Cardiac muscle cell (in vitro differentiated cells and primary cell): ENCODE data around the gene TPBGL. TPM values are rescaled to one million over a fixed set of nuclear protein-coding genes. Genes with fewer than 3 reads are reported as not detected.

ENCODE experiments used
- DNase-seq, 2 donors: peaks; one replicate each; pipeline versions ENCODE4 v3.0.0 to v3.0.0-alpha.2; 2010 to 2017; ENCODE audit warnings: low read depth in 1 of 2, low spot score in 1 of 2
- H3K27ac ChIP-seq: fragments of 200-600 bp; sonication (generic); 2 replicates; pipeline ENCODE4 v1.5.1; 2016
- H3K27me3 ChIP-seq: fragments of 200-600 bp; sonication (generic); 2 replicates; pipeline ENCODE4 v1.6.0; 2016; ENCODE audit warnings: control low read depth
- H3K36me3 ChIP-seq: fragments of 200-600 bp; sonication (generic); 2 replicates; pipeline ENCODE4 v1.5.1; 2016; ENCODE audit warnings: control low read depth
- H3K4me1 ChIP-seq: fragments of 200-600 bp; sonication (generic); 2 replicates; pipeline ENCODE4 v1.8.1; 2017; ENCODE audit warnings: low read depth, mild to moderate bottlenecking, mixed run types
- H3K4me3 ChIP-seq: fragments of 200-600 bp; sonication (generic); 2 replicates; pipeline ENCODE4 v1.5.1; 2016; ENCODE audit warnings: mild to moderate bottlenecking
- H3K9me3 ChIP-seq: fragments of 200-600 bp; sonication (generic); 2 replicates; pipeline ENCODE4 v1.5.1; 2017; ENCODE audit warnings: low read depth, mild to moderate bottlenecking, control low read depth
- polyA plus RNA-seq: library from polyadenylated mRNA; unstranded; fragments of >200 nt; fragmentation: Nextera tagmentation; extraction: Ambion mirVana; gene quantifications from 2 replicates; pipeline ENCODE4 v1.2.1, GENCODE V29; 2016
- total RNA-seq: library from RNA; depleted of rRNA; stranded (reverse); fragments of >200 nt; gene quantifications from 2 replicates; pipeline ENCODE4 v1.2.3, GENCODE V29; 2016
- TF ChIP-seq, protein P1 (sequence below): IDR thresholded peaks from 2 replicates; pipeline ENCODE4 v1.5.1; 2012; ENCODE audit warnings: low read depth, mild to moderate bottlenecking, low read length

The TPBGL gene
- total and polyA plus RNA-seq, 2 experiments from 2014 or later: 0.21 to 0.56 TPM

DNA sequence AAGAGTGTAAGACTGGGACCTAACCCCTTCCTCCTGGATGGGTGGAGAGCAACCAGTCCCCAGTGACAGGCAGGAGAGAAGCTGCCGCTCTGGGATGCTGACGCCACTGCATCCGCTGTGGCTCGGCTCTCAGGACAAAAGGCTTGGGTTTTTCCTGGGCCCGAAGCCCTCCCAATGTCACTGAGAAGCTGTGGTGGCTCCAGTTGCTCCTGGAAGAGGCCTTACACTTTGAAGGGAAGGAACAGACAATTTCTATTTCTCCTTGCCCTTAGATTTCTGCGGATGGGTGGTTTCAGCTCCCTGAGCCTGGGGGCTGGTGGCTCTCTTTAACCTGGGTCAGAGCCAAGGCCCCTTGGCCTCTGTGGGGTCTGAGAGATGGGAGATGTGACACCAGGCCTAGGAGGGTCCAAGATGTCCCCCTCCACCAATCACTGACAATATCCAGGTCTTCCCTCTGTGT is 21.4 kb downstream of the TPBGL start:
- Histone ChIP-seq H3K27me3 (no peaks in the 10 kb centered on the region), H3K9me3 (no peaks in the 10 kb centered on the region), H3K36me3 (no peaks in the 10 kb centered on the region), H3K27ac (no peak overlapping the region), H3K4me1 (no peaks in the 10 kb centered on the region), H3K4me3 (no peak overlapping the region)
- DNase-seq: no peak
- TF ChIP-seq, protein P1, sequence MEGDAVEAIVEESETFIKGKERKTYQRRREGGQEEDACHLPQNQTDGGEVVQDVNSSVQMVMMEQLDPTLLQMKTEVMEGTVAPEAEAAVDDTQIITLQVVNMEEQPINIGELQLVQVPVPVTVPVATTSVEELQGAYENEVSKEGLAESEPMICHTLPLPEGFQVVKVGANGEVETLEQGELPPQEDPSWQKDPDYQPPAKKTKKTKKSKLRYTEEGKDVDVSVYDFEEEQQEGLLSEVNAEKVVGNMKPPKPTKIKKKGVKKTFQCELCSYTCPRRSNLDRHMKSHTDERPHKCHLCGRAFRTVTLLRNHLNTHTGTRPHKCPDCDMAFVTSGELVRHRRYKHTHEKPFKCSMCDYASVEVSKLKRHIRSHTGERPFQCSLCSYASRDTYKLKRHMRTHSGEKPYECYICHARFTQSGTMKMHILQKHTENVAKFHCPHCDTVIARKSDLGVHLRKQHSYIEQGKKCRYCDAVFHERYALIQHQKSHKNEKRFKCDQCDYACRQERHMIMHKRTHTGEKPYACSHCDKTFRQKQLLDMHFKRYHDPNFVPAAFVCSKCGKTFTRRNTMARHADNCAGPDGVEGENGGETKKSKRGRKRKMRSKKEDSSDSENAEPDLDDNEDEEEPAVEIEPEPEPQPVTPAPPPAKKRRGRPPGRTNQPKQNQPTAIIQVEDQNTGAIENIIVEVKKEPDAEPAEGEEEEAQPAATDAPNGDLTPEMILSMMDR: no peak

DNA sequence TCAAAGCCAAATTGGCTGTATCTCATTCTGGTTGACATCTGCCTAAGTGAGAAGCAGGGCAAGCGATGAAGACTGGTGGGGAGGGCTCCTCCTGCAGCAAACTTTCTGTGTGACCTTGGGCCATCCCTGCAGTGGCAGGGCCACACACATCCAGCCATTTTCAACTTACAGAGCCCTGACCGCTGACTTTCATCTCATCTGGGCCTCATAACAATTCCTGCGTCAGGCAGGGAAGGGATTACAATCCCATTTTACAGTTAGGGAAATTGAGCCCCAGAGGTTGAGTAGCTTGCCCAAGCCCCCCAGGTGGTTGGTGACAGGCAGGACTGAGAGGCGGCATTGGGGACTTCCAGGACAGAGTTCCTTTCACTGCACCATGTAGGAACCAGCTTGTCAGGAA is 21.9 kb downstream of the TPBGL start:
- DNase-seq: no peak
- H3K36me3 ChIP-seq: no peaks in the 10 kb centered on the region
- no peak overlapping the region for H3K27ac ChIP-seq
- TF ChIP-seq, protein P1: no peak
- no peaks in the 10 kb centered on the region for H3K9me3 ChIP-seq
- no peak overlapping the region for H3K4me3 ChIP-seq
- no peaks in the 10 kb centered on the region for H3K4me1 ChIP-seq
- H3K27me3 ChIP-seq: no peaks in the 10 kb centered on the region

DNA sequence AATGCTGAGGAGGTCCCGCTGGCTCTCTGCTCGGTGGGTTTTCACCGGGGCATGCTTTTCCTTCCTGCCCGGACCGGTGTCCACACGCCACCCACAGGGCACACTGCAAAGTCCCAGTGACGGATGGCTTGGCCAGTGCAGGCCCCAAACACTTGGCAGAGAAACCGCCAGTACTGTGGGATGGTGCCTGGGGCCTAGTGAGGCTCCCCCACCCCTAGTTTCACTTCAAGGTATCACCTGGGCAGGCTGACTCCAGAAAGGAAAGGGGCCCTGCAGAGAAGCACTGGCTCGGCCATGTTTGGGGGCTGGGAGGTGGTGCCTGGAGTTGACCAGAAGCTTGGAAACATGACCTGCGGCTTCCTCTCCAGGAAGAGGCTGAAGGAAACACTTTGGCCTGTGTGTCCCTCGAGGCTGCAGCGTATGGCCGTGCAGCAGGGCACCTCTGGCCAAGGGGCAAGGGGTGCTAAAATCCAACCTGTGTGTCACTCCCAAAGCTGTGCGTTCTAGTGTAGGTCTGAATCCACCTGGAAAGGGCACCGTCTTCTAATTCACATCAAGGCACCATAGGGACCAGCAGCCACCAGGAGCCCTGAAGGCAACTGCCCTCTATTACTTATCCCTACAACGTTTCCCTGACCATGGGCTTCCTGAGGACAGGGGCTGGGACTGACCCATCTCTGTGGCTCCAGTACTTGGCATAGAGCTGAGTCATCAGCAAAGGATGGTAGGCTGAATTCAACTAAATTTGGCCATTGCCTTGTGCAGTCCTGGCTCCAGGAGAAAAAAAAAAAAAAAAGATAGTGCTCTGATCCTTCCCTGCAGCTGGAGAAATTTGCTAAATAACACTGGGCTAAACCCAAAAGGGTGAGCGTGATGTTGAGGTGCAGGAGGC is 22.6 kb downstream of the TPBGL start:
- Histone ChIP-seq H3K9me3 (no peaks in the 10 kb centered on the region), H3K36me3 (no peaks in the 10 kb centered on the region), H3K4me1 (no peaks in the 10 kb centered on the region), H3K27ac (no peak overlapping the region), H3K4me3 (no peak overlapping the region), H3K27me3 (no peaks in the 10 kb centered on the region)
- TF ChIP-seq, protein P1: no peak
- no peak for DNase-seq

DNA sequence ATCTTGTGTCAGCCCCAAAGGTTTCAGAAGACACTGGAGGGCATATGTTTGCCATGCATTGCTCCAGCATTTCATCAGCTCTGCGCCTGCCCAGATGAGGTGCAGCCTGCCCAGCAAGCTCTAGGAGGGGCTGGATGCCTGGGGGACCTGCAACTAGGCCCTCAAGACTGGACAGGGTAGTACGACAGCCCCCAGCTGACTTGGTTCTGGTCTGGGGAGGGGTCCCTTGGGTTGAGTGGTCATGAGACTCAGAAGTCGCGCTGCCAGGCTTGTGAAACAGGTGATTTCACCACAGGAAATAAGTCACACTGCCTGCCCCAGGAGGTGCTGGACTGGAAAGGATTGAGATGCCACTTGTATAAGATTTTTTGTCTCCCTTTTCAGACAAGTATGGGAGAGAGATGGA is 23.4 kb downstream of the TPBGL start:
- Histone ChIP-seq H3K27me3 (no peaks in the 10 kb centered on the region), H3K9me3 (no peaks in the 10 kb centered on the region), H3K4me1 (no peaks in the 10 kb centered on the region), H3K27ac (no peak overlapping the region), H3K36me3 (no peaks in the 10 kb centered on the region), H3K4me3 (no peak overlapping the region)
- DNase-seq: no peak
- TF ChIP-seq, protein P1: no peak

DNA sequence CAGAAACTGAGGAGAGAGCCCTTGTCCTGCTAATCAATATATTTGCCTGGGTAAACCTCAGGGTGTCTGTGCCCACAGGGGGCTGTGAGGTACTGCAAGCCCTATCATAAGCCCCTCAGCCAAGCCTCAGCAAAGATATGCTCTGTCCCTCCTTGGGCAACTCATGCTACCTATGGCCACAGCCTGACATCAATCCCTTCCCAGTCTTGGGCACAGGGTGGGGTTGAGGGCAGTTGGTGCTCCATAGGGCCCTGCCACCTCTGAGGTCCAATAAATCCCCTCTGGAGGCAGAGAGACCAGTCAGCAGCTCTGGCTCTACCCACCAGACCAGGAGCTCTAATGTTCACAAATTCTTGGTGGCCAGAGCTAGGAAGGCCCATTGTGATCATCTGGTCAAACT is 23.8 kb downstream of the TPBGL start:
- H3K9me3 ChIP-seq: no peaks in the 10 kb centered on the region
- DNase-seq: no peak
- no peaks in the 10 kb centered on the region for H3K36me3 ChIP-seq
- no peak overlapping the region for H3K4me3 ChIP-seq
- TF ChIP-seq, protein P1: no peak
- no peaks in the 10 kb centered on the region for H3K27me3 ChIP-seq
- H3K4me1 ChIP-seq: no peaks in the 10 kb centered on the region
- no peak overlapping the region for H3K27ac ChIP-seq
